ENCODE results near the gene SLC9A9. TPM values are rescaled to one million over a fixed set of nuclear protein-coding genes. Genes with fewer than 3 reads are reported as not detected.

The SLC9A9 gene
- total RNA-seq, 2 experiments from 2014 or later = 12.2 TPM

- ChIA-PET POLR2A (no interaction called here), CTCF (interaction anchor here (0.7 kb wide), 1 partner anchor 132 kb away, joined by 4 read pairs; no protein-coding TSS in a partner anchor)
- ATAC-seq (ENCODE audit: poor library complexity) (no peak), DNase-seq (no peak)
- Mint-ChIP-seq H3K36me3 (ENCODE audit: low read depth) (no peaks in the 10 kb centered on the region), H3K27me3 (no peaks in the 10 kb centered on the region), H3K9me3 (no peaks in the 10 kb centered on the region), H3K27ac (no peak overlapping the region), H3K4me1 (ENCODE audit: low read depth) (peaks cover 6% of the 10 kb centered on the region), H3K4me3 (no peak overlapping the region)
- no peak for TF ChIP-seq CTCF (IDR thresholded peaks at IDR 0.05)
- no peak overlapping the region for H3K4me3 ChIP-seq (ENCODE audit: low read length)
- H3K27ac ChIP-seq (ENCODE audit: low read depth in 1 of 2, low read length in 2 of 2) = no peak overlapping the region
- H3K4me1 ChIP-seq (ENCODE audit: insufficient read depth, low read length) = peaks cover 3% of the 10 kb centered on the region
- H3K27me3 ChIP-seq (ENCODE audit: control insufficient read depth in 1 of 2, insufficient read depth in 2 of 2, low read length in 2 of 2) = no peaks in the 10 kb centered on the region
- intact Hi-C loops (cut with DNase I, micrococcal nuclease) = loop anchor here (2.0 to 10.0 kb wide), 3 partner anchors 557 to 633 kb away; no protein-coding TSS in a partner anchor
- no peaks in the 10 kb centered on the region for H3K36me3 ChIP-seq (ENCODE audit: insufficient read depth, low read length)
- H3K9me3 ChIP-seq (ENCODE audit: control insufficient read depth in 1 of 2, insufficient read depth in 1 of 2, low read length in 2 of 2) = no peaks in the 10 kb centered on the region
Measured at GRCh38 chr3:143677430-143677829, 170.8 kb downstream of the SLC9A9 start.

GRCh38 chr3:143676747-143677146, 171.5 kb downstream of the SLC9A9 start:
- Mint-ChIP-seq H3K36me3 (ENCODE audit: low read depth) (no peaks in the 10 kb centered on the region), H3K27ac (no peak overlapping the region), H3K27me3 (no peaks in the 10 kb centered on the region), H3K9me3 (no peaks in the 10 kb centered on the region), H3K4me1 (ENCODE audit: low read depth) (peaks cover 6% of the 10 kb centered on the region), H3K4me3 (no peak overlapping the region)
- POLR2A ChIA-PET = no interaction called here
- no peak overlapping the region for H3K27ac ChIP-seq (ENCODE audit: low read depth in 1 of 2, low read length in 2 of 2)
- no peaks in the 10 kb centered on the region for H3K27me3 ChIP-seq (ENCODE audit: control insufficient read depth in 1 of 2, insufficient read depth in 2 of 2, low read length in 2 of 2)
- intact Hi-C loops (cut with DNase I, micrococcal nuclease) = loop anchor here (2.0 to 10.0 kb wide), 3 partner anchors 556 to 632 kb away; no protein-coding TSS in a partner anchor
- H3K9me3 ChIP-seq (ENCODE audit: control insufficient read depth in 1 of 2, insufficient read depth in 1 of 2, low read length in 2 of 2) = no peaks in the 10 kb centered on the region
- TF ChIP-seq CTCF (IDR thresholded peaks at IDR 0.05) = no peak
- peaks cover 3% of the 10 kb centered on the region for H3K4me1 ChIP-seq (ENCODE audit: insufficient read depth, low read length)
- no peak overlapping the region for H3K4me3 ChIP-seq (ENCODE audit: low read length)
- no peaks in the 10 kb centered on the region for H3K36me3 ChIP-seq (ENCODE audit: insufficient read depth, low read length)
- ATAC-seq (ENCODE audit: poor library complexity) = no peak
- no peak for DNase-seq
- CTCF ChIA-PET = no interaction called here

GRCh38 chr3:143676021-143676420, 172.2 kb downstream of the SLC9A9 start:
- intact Hi-C loops (cut with DNase I, micrococcal nuclease) = loop anchor here (2.0 to 10.0 kb wide), 3 partner anchors 555 to 631 kb away; no protein-coding TSS in a partner anchor
- Mint-ChIP-seq H3K36me3 (ENCODE audit: low read depth) (no peaks in the 10 kb centered on the region), H3K27ac (no peak overlapping the region), H3K27me3 (no peaks in the 10 kb centered on the region), H3K4me1 (ENCODE audit: low read depth) (peaks cover 6% of the 10 kb centered on the region), H3K4me3 (no peak overlapping the region), H3K9me3 (no peaks in the 10 kb centered on the region)
- Histone ChIP-seq H3K4me1 (ENCODE audit: insufficient read depth, low read length) (peaks cover 3% of the 10 kb centered on the region), H3K9me3 (ENCODE audit: control insufficient read depth in 1 of 2, insufficient read depth in 1 of 2, low read length in 2 of 2) (no peaks in the 10 kb centered on the region), H3K36me3 (ENCODE audit: insufficient read depth, low read length) (no peaks in the 10 kb centered on the region), H3K27ac (ENCODE audit: low read depth in 1 of 2, low read length in 2 of 2) (no peak overlapping the region), H3K4me3 (ENCODE audit: low read length) (no peak overlapping the region), H3K27me3 (ENCODE audit: control insufficient read depth in 1 of 2, insufficient read depth in 2 of 2, low read length in 2 of 2) (no peaks in the 10 kb centered on the region)
- DNase-seq = no peak
- ATAC-seq (ENCODE audit: poor library complexity) = no peak
- ChIA-PET POLR2A (no interaction called here), CTCF (no interaction called here)
- no peak for TF ChIP-seq CTCF (IDR thresholded peaks at IDR 0.05)

Data from CD4-positive, alpha-beta T cell (primary cell).